Ascending aorta (tissue), 2 donors: Measurements from ENCODE around the gene DLL4. TPM values are rescaled to one million over a fixed set of nuclear protein-coding genes. Genes with fewer than 3 reads are reported as not detected.

Experiments
- DNase-seq, 2 donors: peaks; one replicate each; pipeline ENCODE4 v3.0.0-alpha.2; 2019; ENCODE audit warnings: low spot score in 2 of 2
- H3K27ac ChIP-seq, 2 donors: fragments of 200-600 bp; sonication (generic); one replicate each; pipeline ENCODE4 v1.5.1; 2016 to 2017; ENCODE audit warnings: mild to moderate bottlenecking in 1 of 2
- H3K27me3 ChIP-seq: fragments of 200-600 bp; sonication (generic); one replicate; pipeline ENCODE4 v1.5.1; 2017
- H3K36me3 ChIP-seq, 2 donors: fragments of 200-600 bp; sonication (generic); one replicate each; pipeline ENCODE4 v1.5.1; 2016
- H3K4me1 ChIP-seq, 2 donors: fragments of 200-600 bp; sonication (generic); one replicate each; pipeline ENCODE4 v1.5.1; 2016 to 2017; ENCODE audit warnings: mild to moderate bottlenecking in 1 of 2
- H3K4me3 ChIP-seq, 2 donors: fragments of 200-600 bp; sonication (generic); one replicate each; pipeline ENCODE4 v1.5.1; 2016 to 2017; ENCODE audit warnings: mild to moderate bottlenecking in 1 of 2
- H3K9me3 ChIP-seq, 2 donors: fragments of 200-600 bp; sonication (generic); one replicate each; pipeline ENCODE4 v1.5.1; 2016
- intact Hi-C: fragments of 100-400 bp; cut with DNase I; formaldehyde crosslinking; loops from one replicate; pipeline ENCODE4 v1.15.1; 2023
- total RNA-seq: library from RNA; depleted of rRNA; stranded (reverse); fragments of >200 nt; gene quantifications from one replicate; pipeline ENCODE4 v1.1.0, GENCODE V29; 2016
- TF ChIP-seq, protein P1 (sequence below), 3 experiments: fragments of 200-600 bp in 2 of 3; fragments of 450-650 bp in 1 of 3; sonication (generic) in 2 of 3; IDR thresholded peaks; one replicate each; pipeline ENCODE4 v1.5.1; 2016 to 2019; ENCODE audit warnings: antibody characterized with exemption in 3 of 3, mild to moderate bottlenecking in 1 of 3, moderate library complexity in 1 of 3

The DLL4 gene
- total RNA-seq, 1 donor from 2014 or later: 30.2 TPM

- peak overlapping the region; percentile 69 to 70 for H3K4me3 ChIP-seq
- H3K4me1 ChIP-seq: peaks cover 0 to 17% of the 10 kb centered on the region in 2 donors
- intact Hi-C loops: loop anchor here (1.0 to 5.0 kb wide), 5 partner anchors 11 to 290 kb away; partner anchors contain the start of genes CHAC1, CHP1, EXD1 and INO80
- no peaks in the 10 kb centered on the region for H3K9me3 ChIP-seq
- H3K27me3 ChIP-seq: no peaks in the 10 kb centered on the region
- no peaks in the 10 kb centered on the region for H3K36me3 ChIP-seq
- DNase-seq: no peak
- H3K27ac ChIP-seq: peak overlapping the region; percentile 77 to 88
- TF ChIP-seq, protein P1, sequence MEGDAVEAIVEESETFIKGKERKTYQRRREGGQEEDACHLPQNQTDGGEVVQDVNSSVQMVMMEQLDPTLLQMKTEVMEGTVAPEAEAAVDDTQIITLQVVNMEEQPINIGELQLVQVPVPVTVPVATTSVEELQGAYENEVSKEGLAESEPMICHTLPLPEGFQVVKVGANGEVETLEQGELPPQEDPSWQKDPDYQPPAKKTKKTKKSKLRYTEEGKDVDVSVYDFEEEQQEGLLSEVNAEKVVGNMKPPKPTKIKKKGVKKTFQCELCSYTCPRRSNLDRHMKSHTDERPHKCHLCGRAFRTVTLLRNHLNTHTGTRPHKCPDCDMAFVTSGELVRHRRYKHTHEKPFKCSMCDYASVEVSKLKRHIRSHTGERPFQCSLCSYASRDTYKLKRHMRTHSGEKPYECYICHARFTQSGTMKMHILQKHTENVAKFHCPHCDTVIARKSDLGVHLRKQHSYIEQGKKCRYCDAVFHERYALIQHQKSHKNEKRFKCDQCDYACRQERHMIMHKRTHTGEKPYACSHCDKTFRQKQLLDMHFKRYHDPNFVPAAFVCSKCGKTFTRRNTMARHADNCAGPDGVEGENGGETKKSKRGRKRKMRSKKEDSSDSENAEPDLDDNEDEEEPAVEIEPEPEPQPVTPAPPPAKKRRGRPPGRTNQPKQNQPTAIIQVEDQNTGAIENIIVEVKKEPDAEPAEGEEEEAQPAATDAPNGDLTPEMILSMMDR (IDR thresholded peaks at IDR 0.05): no peak
These were observed 13.3 kb downstream of the DLL4 start for GRCh38 chr15:40942337-40942854.

DNA sequence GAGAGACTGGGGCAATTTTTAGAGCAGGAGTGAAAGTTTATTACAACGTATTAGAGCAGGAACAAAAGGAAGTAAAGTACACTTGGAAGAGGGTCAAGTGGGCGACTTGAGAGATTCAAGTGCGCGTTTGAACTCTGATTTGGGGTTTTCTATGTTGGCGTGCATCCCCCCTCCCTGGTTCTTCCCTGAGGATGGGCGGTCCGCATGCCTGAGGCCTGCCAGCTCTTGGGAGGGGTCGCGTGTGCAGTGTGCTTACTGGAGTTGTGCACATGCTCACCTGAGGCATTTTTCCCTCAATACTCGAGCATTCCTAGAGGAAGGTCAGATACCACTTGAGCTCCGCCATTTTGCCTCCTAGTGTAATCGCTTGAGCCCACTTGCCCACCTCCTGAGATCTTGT lies 13.7 kb downstream of the DLL4 start:
- DNase-seq: no peak
- peaks cover 0 to 17% of the 10 kb centered on the region in 2 donors for H3K4me1 ChIP-seq
- H3K9me3 ChIP-seq: no peaks in the 10 kb centered on the region
- no peaks in the 10 kb centered on the region for H3K36me3 ChIP-seq
- H3K27ac ChIP-seq: no peak overlapping the region
- H3K4me3 ChIP-seq: peak overlapping the region in 1 of 2 donors; percentile 69
- TF ChIP-seq, protein P1 (IDR thresholded peaks at IDR 0.05): no peak
- intact Hi-C loops: loop anchor here (1.0 to 5.0 kb wide), 5 partner anchors 10 to 289 kb away; partner anchors contain the start of genes CHAC1, CHP1, EXD1 and INO80
- no peaks in the 10 kb centered on the region for H3K27me3 ChIP-seq

DNA sequence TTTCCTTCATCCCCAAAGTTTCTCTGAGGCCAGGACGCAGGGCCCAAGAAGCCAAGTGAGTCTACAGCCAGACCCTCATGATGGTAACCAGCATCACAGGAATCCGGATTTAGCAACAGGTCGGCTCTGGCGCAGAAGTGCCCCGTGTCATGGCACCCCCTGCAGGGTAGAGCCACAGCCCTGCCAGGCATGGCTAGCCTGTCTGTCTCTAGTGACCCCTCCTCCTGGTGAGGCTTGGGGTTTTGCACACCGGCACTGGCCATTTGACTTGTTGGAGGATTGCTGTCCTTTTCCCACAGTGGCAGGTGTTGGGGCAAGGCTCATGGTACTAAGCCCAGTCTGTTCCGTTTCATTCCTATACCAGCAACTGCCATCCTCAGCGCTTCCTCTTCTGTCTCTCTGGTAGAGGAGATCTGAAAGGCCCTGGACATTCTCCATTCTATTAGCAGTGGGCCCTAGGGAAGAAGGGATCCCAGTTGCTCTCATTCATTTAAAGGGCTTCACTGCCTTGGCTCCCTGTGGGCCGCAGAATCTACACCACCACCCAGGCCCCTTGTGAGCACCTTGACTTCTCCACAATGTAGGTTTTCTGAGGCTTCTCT lies 14.7 kb downstream of the DLL4 start:
- DNase-seq: no peak
- intact Hi-C loops: loop anchor here (2.0 to 5.0 kb wide), 3 partner anchors 39 to 288 kb away; partner anchors contain the start of genes CHP1, EXD1 and INO80

GRCh38 chr15:40944510-40945296 lies 15.6 kb downstream of the DLL4 start:
- Histone ChIP-seq H3K4me3 (no peak overlapping the region), H3K9me3 (no peaks in the 10 kb centered on the region), H3K27me3 (no peaks in the 10 kb centered on the region), H3K4me1 (peaks cover 0 to 17% of the 10 kb centered on the region in 2 donors), H3K36me3 (no peaks in the 10 kb centered on the region), H3K27ac (no peak overlapping the region)
- TF ChIP-seq, protein P1 (IDR thresholded peaks at IDR 0.05): no peak
- intact Hi-C loops: loop anchor here (5.0 kb wide), 2 partner anchors 173 to 288 kb away; partner anchors contain the start of genes CHP1, EXD1 and INO80
- DNase-seq: no peak

More for the DNA sequence above, 14.7 kb downstream of the DLL4 start:
- Histone ChIP-seq H3K9me3 (no peaks in the 10 kb centered on the region), H3K4me1 (peaks cover 0 to 17% of the 10 kb centered on the region in 2 donors), H3K27me3 (no peaks in the 10 kb centered on the region), H3K36me3 (no peaks in the 10 kb centered on the region), H3K4me3 (no peak overlapping the region), H3K27ac (no peak overlapping the region)
- TF ChIP-seq, protein P1 (IDR thresholded peaks at IDR 0.05): no peak

GRCh38 chr15:40948706-40949473 lies 19.8 kb downstream of the DLL4 start:
- intact Hi-C loops: no loop called here
- H3K9me3 ChIP-seq: no peaks in the 10 kb centered on the region

More at GRCh38 chr15:40948706-40949473, 19.8 kb downstream of the DLL4 start:
- H3K4me3 ChIP-seq: no peak overlapping the region
- H3K4me1 ChIP-seq: peaks cover 4 to 5% of the 10 kb centered on the region in 2 donors
- H3K27ac ChIP-seq: no peak overlapping the region
- TF ChIP-seq, protein P1 (IDR thresholded peaks at IDR 0.05): no peak
- no peak for DNase-seq
- H3K36me3 ChIP-seq: no peaks in the 10 kb centered on the region
- H3K27me3 ChIP-seq: no peaks in the 10 kb centered on the region
